K562 (cell line): ENCODE data around the gene SLC25A42. TPM values are rescaled to one million over a fixed set of nuclear protein-coding genes. Genes with fewer than 3 reads are reported as not detected.

Source experiments
- ATAC-seq: fragments of 200-7000 bp; cut with Tn5 transposase; 3 replicates; pipeline ENCODE4 v1.9.1; 2020; ENCODE audit warnings: moderate library complexity
- BruUV-seq: library from RNA; stranded (reverse); fragments of 400-500 nt; replicated peaks from 2 replicates; lab custom pipeline; 2021; lab: Mats Ljungman, UMichigan
- CTCF ChIA-PET: fragments of 300-600 bp; formaldehyde crosslinking; extraction: SDS; loops from one replicate; lab custom pipeline; 2021; ENCODE audit warnings: low intra/inter-chr PET ratio; lab: Yijun Ruan, JAX
- POLR2A ChIA-PET: fragments of 300-600, 350-650 bp; sonication (Branson Sonifier 250); formaldehyde crosslinking; extraction: SDS; loops from one replicate; lab custom pipeline; 2021; ENCODE audit warnings: antibody characterized with exemption, inconsistent platforms; lab: Yijun Ruan, JAX
- DNase-seq, 4 experiments: peaks; one replicate each; pipeline versions ENCODE4 v3.0.0 to v3.0.0-alpha.2; 2011 to 2018; ENCODE audit warnings: low spot score in 3 of 4, mixed read lengths in 3 of 4; ENCODE audit errors: extremely low read depth in 1 of 4
- FAIRE-seq: peaks from 2 replicates; lab custom pipeline; 2011; peaks lifted over from hg19 to GRCh38; lab: Jason Lieb, UNC
- H2AFZ ChIP-seq: 2 replicates; pipeline ENCODE4 v1.6.0; 2011; ENCODE audit warnings: low read depth, low read length, control low read depth, inconsistent platforms
- H3K27ac ChIP-seq: fragments of 200-600 bp; 3 replicates; pipeline ENCODE4 v1.8.0; 2011; ENCODE audit warnings: low read depth, mild to moderate bottlenecking, control low read depth, inconsistent platforms, low read length, moderate library complexity, mixed read lengths; ENCODE audit errors: extremely low read depth
- H3K27me3 ChIP-seq, 2 experiments: fragments of 300-600 bp in 1 of 2; 2 replicates in 1 of 2; 3 replicates in 1 of 2; pipeline versions ENCODE4 v1.6.0 to v1.8.0; 2011; ENCODE audit warnings: inconsistent platforms in 2 of 2, low read length in 2 of 2, mild to moderate bottlenecking in 1 of 2, mixed read lengths in 1 of 2, moderate library complexity in 1 of 2; ENCODE audit not compliant: control insufficient read depth in 2 of 2, insufficient read depth in 2 of 2
- H3K36me3 ChIP-seq: fragments of 300-600 bp; 3 replicates; pipeline ENCODE4 v1.8.0; 2011; ENCODE audit warnings: mild to moderate bottlenecking, low read length, inconsistent platforms; ENCODE audit not compliant: control insufficient read depth, insufficient read depth
- H3K4me1 ChIP-seq, 2 experiments: fragments of 200-600 bp in 1 of 2; replicated peaks in 1 of 2; 2 replicates in 1 of 2; 3 replicates in 1 of 2; pipeline versions ENCODE4 v1.5.1 to v1.8.0; 2011; ENCODE audit warnings: inconsistent platforms in 2 of 2, low read length in 2 of 2, mild to moderate bottlenecking in 1 of 2, mixed read lengths in 1 of 2, moderate library complexity in 1 of 2; ENCODE audit not compliant: control insufficient read depth in 2 of 2, insufficient read depth in 2 of 2
- H3K4me2 ChIP-seq: 2 replicates; pipeline ENCODE4 v1.6.1; 2011; ENCODE audit warnings: low read length, control low read depth, inconsistent platforms, mixed read lengths; ENCODE audit not compliant: insufficient read depth
- H3K4me3 ChIP-seq: fragments of 200-600 bp; sonication (generic), shearing (Covaris generic); 2 replicates; pipeline ENCODE4 v1.5.1; 2016; ENCODE audit warnings: control low read depth, inconsistent platforms
- H3K79me2 ChIP-seq: fragments of 200-600 bp; 3 replicates; pipeline ENCODE4 v1.8.0; 2011; ENCODE audit warnings: low read length, inconsistent platforms; ENCODE audit not compliant: control insufficient read depth, insufficient read depth
- H3K9ac ChIP-seq, 2 experiments: 2 replicates each; pipeline versions ENCODE4 v1.6.0 to v1.6.1; 2011; ENCODE audit warnings: low read depth in 2 of 2, low read length in 2 of 2, control low read depth in 1 of 2, inconsistent platforms in 1 of 2, mild to moderate bottlenecking in 1 of 2, mixed read lengths in 1 of 2; ENCODE audit not compliant: insufficient read depth in 1 of 2
- H3K9me1 ChIP-seq: one replicate; pipeline ENCODE4 v1.6.0; 2011; ENCODE audit warnings: inconsistent platforms, mild to moderate bottlenecking, low read length, moderate library complexity; ENCODE audit not compliant: control insufficient read depth, insufficient read depth
- H3K9me3 ChIP-seq: replicated peaks from 2 replicates; pipeline ENCODE4 v1.5.1; 2011; ENCODE audit warnings: low read depth, low read length, inconsistent platforms; ENCODE audit not compliant: control insufficient read depth, insufficient read depth
- H4K20me1 ChIP-seq: replicated peaks from 2 replicates; pipeline ENCODE4 v1.6.1; 2011; ENCODE audit warnings: low read length, inconsistent platforms, mixed read lengths; ENCODE audit not compliant: control insufficient read depth, insufficient read depth
- KHSRP ChIP-seq: fragments of 450-650 bp; IDR thresholded peaks from 2 replicates; pipeline ENCODE4 v1.6.1; 2017
- POLR2G ChIP-seq: fragments of 200-400 bp; formaldehyde crosslinking; IDR thresholded peaks from 2 replicates; pipeline ENCODE4 v1.6.1; 2017; ENCODE audit warnings: low read depth, mild to moderate bottlenecking, antibody characterized with exemption, low read length, moderate library complexity
- whole genome bisulfite sequencing: fragments of 100-300 bp; shearing (Covaris generic); methylation state at CpG from one replicate; pipeline ENCODE4 v1.1.6; 2016; ENCODE audit warnings: low coverage, mixed read lengths; ENCODE audit not compliant: insufficient coverage; ENCODE audit errors: missing lambda C conversion rate; 5-methylcytosine and 5-hydroxymethylcytosine counted together
- in situ Hi-C: fragments of 300-500 bp; cut with MboI; formaldehyde crosslinking; loops from 4 replicates; pipeline ENCODE4 v1.15.0; 2018; ENCODE audit warnings: inconsistent platforms, mixed read lengths
- intact Hi-C: fragments of 100-400 bp; cut with micrococcal nuclease; formaldehyde crosslinking; loops from 2 replicates; pipeline ENCODE4 v1.14.2; 2022
- polyA plus RNA-seq, 8 experiments: library from polyadenylated mRNA; depleted of rRNA in 4 of 8; stranded (reverse) in 5 of 8; unstranded in 3 of 8; fragments of >200 nt; fragmentation: Nextera tagmentation in 2 of 8; fragmentation: Illumina TruSeq in 1 of 8; extraction: Ambion mirVana in 2 of 8; extraction: Trizol in 1 of 8; gene quantifications; 2 replicates each; pipeline versions ENCODE4 v1.2.1 to v1.2.3, GENCODE V29; 2011 to 2014; ENCODE audit warnings: inconsistent platforms in 1 of 8, missing spikeins in 1 of 8
- total RNA-seq, 7 experiments: library from RNA; depleted of rRNA in 6 of 7; stranded (reverse); fragments of >200 nt in 6 of 7; fragmentation: Illumina TruSeq in 2 of 7; extraction: Trizol in 2 of 7; gene quantifications; 2 replicates each; pipeline versions ENCODE4 v1.2.1 to v1.2.3, GENCODE V29; 2011 to 2021; ENCODE audit warnings: low replicate concordance in 1 of 7
- TF ChIP-seq, protein P1 (sequence below): sonication (generic); formaldehyde crosslinking; IDR thresholded peaks from 2 replicates; pipeline ENCODE4 v1.8.0; 2022; ENCODE audit warnings: missing genetic modification reagents, mild to moderate bottlenecking, moderate library complexity, borderline replicate concordance

The SLC25A42 gene
- total and polyA plus RNA-seq, 9 of the 15 experiments (the other 6 are each of a cell fraction or from before 2014, with no cell fraction given), result 0.59 to 32.2 (median 14.1) TPM

DNA sequence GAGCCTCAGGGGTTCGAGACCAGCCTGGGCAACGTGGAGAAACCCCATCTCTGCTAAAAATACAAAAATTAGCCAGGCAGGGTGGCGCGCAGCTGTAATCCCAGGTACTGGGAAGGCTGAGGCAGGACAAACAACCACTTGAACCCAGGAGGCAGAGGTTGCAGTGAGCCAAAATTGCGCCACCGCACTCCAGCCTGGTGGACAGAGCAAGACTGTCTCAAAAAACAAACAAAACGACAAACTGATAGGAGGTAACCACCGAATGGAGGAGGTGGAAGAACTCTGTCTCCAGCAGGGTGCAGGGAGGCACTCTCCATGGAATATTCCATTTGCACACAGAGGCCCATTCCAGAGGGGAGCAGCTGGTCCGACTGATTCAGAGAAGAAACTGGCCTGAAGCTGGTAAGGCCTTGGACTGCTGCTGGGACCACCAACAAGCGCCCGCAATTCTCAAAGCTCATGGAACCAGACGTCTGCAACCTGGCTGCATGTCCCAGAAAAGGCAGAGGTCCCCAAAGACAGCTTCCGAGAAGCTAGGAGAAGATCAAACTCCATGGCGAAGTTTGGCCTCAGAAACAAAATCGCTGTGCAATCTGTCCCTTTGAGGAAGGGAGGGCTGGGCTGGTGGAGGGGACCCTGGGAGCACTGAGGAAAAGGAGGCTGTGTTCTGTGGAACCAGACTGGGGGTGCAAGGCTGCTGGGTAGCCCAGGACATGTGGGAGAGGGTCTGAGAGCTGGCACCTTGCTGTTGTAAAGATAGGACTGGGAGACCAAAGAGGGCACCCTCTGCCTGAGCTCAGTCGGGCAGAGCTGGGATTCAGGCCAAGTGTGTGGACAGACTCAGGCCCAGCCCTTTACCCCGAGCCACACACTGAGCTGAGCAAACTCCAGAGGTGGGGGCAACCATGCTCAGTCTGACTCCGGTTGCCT, 35.2 kb downstream of the SLC25A42 start:
- Histone ChIP-seq H3K4me1 (peaks cover 0 to 21% of the 10 kb centered on the region in 2 experiments; a peak in 3 of 5 replicates), H4K20me1 (no peaks in the 10 kb centered on the region), H3K4me2 (no peak overlapping the region), H3K4me3 (no peak overlapping the region), H3K9me1 (no peaks in the 10 kb centered on the region), H3K27me3 (no peaks in the 10 kb centered on the region), H3K9me3 (no peaks in the 10 kb centered on the region), H3K27ac (no peak overlapping the region), H3K36me3 (peaks cover 50% of the 10 kb centered on the region; the same call in 2 of the 3 replicates), H3K9ac (peak overlapping the region in 1 of 2 experiments; percentile 71; a peak in 2 of 4 replicates), H3K79me2 (no peaks in the 10 kb centered on the region), H2AFZ (no peak overlapping the region)
- FAIRE-seq (no peak), DNase-seq (no peak), ATAC-seq (peak; percentile 23; the same call in 1 of the 3 replicates)
- ChIA-PET POLR2A (interaction anchor here (0.6 to 1.1 kb wide), 2 partner anchors 10 to 15 kb away, joined by 3 to 4 read pairs; no protein-coding TSS in a partner anchor), CTCF (no interaction called here)
- in situ Hi-C loops, result no loop called here
- no peak for TF ChIP-seq KHSRP
- 0 out of 2 replicates have a peak, but pooled peaks have one; percentile 23 for TF ChIP-seq POLR2G
- BruUV-seq, result no TSS peak
- intact Hi-C loops, result no loop called here
- WGBS, result 85% methylated on average over 17 of the region's 18 CpGs

DNA sequence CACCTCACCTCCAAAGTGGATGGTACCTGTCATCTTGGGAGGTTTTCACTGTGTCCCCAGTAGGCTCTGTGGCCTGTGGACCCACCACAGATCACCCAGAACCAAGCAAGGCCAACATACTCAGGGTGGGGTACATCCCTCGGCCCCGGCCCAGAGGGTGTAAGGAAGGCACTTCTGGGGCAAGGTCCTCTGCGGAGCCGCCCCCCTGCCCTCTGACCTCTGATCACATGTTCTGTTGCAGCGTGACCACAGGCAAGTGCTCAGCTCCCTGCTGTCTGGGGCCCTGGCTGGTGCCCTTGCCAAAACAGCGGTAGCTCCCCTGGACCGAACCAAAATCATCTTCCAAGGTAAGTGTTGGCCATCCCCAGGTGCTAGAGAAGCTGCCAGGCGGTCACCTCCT, 37.7 kb downstream of the SLC25A42 start:
- FAIRE-seq (no peak), ATAC-seq (no peak), DNase-seq (peak in 1 of 4 experiments; percentile 3)
- intact Hi-C loops (no loop called here), in situ Hi-C loops (no loop called here)
- H3K4me2 ChIP-seq, result no peak overlapping the region
- H3K36me3 ChIP-seq, result peaks cover 46% of the 10 kb centered on the region; the same call in 2 of the 3 replicates
- POLR2A ChIA-PET, result interaction anchor here (0.6 kb wide), 2 partner anchors 25 to 101 kb away, joined by 3 read pairs; no protein-coding TSS in a partner anchor
- CTCF ChIA-PET, result no interaction called here
- no peak overlapping the region for H2AFZ ChIP-seq
- BruUV-seq, result no TSS peak
- peaks cover 14 to 46% of the 10 kb centered on the region in 2 experiments for H3K4me1 ChIP-seq
- no peaks in the 10 kb centered on the region for H4K20me1 ChIP-seq
- H3K9ac ChIP-seq, result peak overlapping the region in 1 of 2 experiments; percentile 55; a peak in 2 of 4 replicates
- H3K27ac ChIP-seq, result no peak overlapping the region; the same call in 2 of the 3 replicates
- no peaks in the 10 kb centered on the region for H3K27me3 ChIP-seq
- WGBS, result 87% methylated on average over 8 of the region's 8 CpGs
- H3K9me3 ChIP-seq, result no peaks in the 10 kb centered on the region
- no peak overlapping the region for H3K4me3 ChIP-seq
- H3K79me2 ChIP-seq, result no peaks in the 10 kb centered on the region
- no peaks in the 10 kb centered on the region for H3K9me1 ChIP-seq
- TF ChIP-seq, protein P1, sequence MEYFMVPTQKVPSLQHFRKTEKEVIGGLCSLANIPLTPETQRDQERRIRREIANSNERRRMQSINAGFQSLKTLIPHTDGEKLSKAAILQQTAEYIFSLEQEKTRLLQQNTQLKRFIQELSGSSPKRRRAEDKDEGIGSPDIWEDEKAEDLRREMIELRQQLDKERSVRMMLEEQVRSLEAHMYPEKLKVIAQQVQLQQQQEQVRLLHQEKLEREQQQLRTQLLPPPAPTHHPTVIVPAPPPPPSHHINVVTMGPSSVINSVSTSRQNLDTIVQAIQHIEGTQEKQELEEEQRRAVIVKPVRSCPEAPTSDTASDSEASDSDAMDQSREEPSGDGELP, result no peak
